Natural killer cell (primary cell): Measurements from ENCODE around the gene LRRC61. TPM values are rescaled to one million over a fixed set of nuclear protein-coding genes. Genes with fewer than 3 reads are reported as not detected.
"Not testable (repeated sequence)": the region's sequence is repeated elsewhere in the genome, so short reads cannot be mapped to it uniquely, and the experiment has no call there.

Experiments used
- ATAC-seq, 3 donors: fragments of 150-1000 bp in 2 of 3; fragments of 200-7000 bp in 1 of 3; cut with Tn5 transposase; 1 replicate in 1 of 3; 2 replicates in 2 of 3; pipeline ENCODE4 v1.10.0; 2021; ENCODE audit warnings: mild to moderate bottlenecking in 2 of 3, moderate library complexity in 2 of 3
- DNase-seq, 2 donors: peaks; one replicate each; pipeline versions ENCODE4 v3.0.0 to v3.0.0-alpha.2; 2013 to 2021; ENCODE audit warnings: mixed read lengths in 1 of 2
- H3K27ac ChIP-seq: one replicate; pipeline ENCODE4 v1.5.1; 2013; ENCODE audit warnings: mild to moderate bottlenecking, low read length
- H3K27me3 ChIP-seq: one replicate; pipeline ENCODE4 v1.6.1; 2013; ENCODE audit warnings: low read length; ENCODE audit not compliant: control insufficient read depth, insufficient read depth
- H3K36me3 ChIP-seq: one replicate; pipeline ENCODE4 v1.6.1; 2013; ENCODE audit warnings: low read length; ENCODE audit not compliant: control insufficient read depth, insufficient read depth
- H3K4me1 ChIP-seq: one replicate; pipeline ENCODE4 v1.6.1; 2013; ENCODE audit warnings: low read length; ENCODE audit not compliant: control insufficient read depth, insufficient read depth
- H3K4me3 ChIP-seq: one replicate; pipeline ENCODE4 v1.5.1; 2013; ENCODE audit warnings: low read length
- H3K9me3 ChIP-seq: one replicate; pipeline ENCODE4 v1.6.1; 2013; ENCODE audit warnings: low read length; ENCODE audit not compliant: control insufficient read depth, insufficient read depth
- H3K27ac Mint-ChIP-seq, 2 donors: one replicate each; pipeline ENCODE4 v1.8.0; 2022; ENCODE audit warnings: mild to moderate bottlenecking in 2 of 2, mixed read lengths in 2 of 2, moderate library complexity in 1 of 2
- H3K27me3 Mint-ChIP-seq, 2 donors: one replicate each; pipeline ENCODE4 v1.8.0; 2022; ENCODE audit warnings: low read depth in 2 of 2, mixed read lengths in 2 of 2
- H3K36me3 Mint-ChIP-seq: one replicate; pipeline ENCODE4 v1.8.0; 2022; ENCODE audit warnings: mixed read lengths
- H3K4me1 Mint-ChIP-seq, 2 donors: one replicate each; pipeline ENCODE4 v1.8.0; 2022; ENCODE audit warnings: mixed read lengths in 2 of 2
- H3K4me3 Mint-ChIP-seq: one replicate; pipeline ENCODE4 v1.8.0; 2022; ENCODE audit warnings: mild to moderate bottlenecking, moderate library complexity, mixed read lengths
- H3K9me3 Mint-ChIP-seq, 2 donors: one replicate each; pipeline ENCODE4 v1.8.0; 2022; ENCODE audit warnings: mixed read lengths in 2 of 2
- CTCF ChIP-seq: fragments of 200-600 bp; IDR thresholded peaks from one replicate; pipeline ENCODE4 v1.8.0; 2022; ENCODE audit warnings: antibody characterized with exemption
- WGBS: methylation state at CpG from one replicate; pipeline ENCODE4 v1.1.7; 2013; ENCODE audit warnings: missing lambda C conversion rate; ENCODE audit not compliant: insufficient coverage; 5-methylcytosine and 5-hydroxymethylcytosine counted together
- intact Hi-C: fragments of 100-400 bp; cut with micrococcal nuclease; formaldehyde crosslinking; loops from one replicate; pipeline ENCODE4 v1.14.2; 2022
- total RNA-seq, 4 donors: library from RNA; stranded (reverse); fragments of 120-200 nt in 1 of 4; gene quantifications; one replicate each; pipeline versions ENCODE4 v1.2.3 to v1.2.4, GENCODE V29; 2013 to 2022

Gene LRRC61
- total RNA-seq, 3 donors from 2014 or later (not counting 1 experiment from before 2014, with no cell fraction given): 7.3 to 16.7 (median 13.7) TPM

- 89% methylated on average over 22 of the region's 22 CpGs for WGBS
- no peaks in the 10 kb centered on the region for H3K27me3 Mint-ChIP-seq
- Histone ChIP-seq H3K4me3 (no peak overlapping the region), H3K4me1 (peaks cover 13% of the 10 kb centered on the region), H3K36me3 (no peaks in the 10 kb centered on the region), H3K27me3 (no peaks in the 10 kb centered on the region), H3K27ac (no peak overlapping the region), H3K9me3 (no peaks in the 10 kb centered on the region)
- intact Hi-C loops: no loop called here
- peaks cover 18 to 20% of the 10 kb centered on the region in 2 donors for H3K4me1 Mint-ChIP-seq
- H3K4me3 Mint-ChIP-seq: no peak overlapping the region
- H3K36me3 Mint-ChIP-seq: no peaks in the 10 kb centered on the region
- DNase-seq (no peak), ATAC-seq (no peak)
- no peak for TF ChIP-seq CTCF
- H3K9me3 Mint-ChIP-seq: no peaks in the 10 kb centered on the region
- H3K27ac Mint-ChIP-seq: no peak overlapping the region
These were observed 60.7 kb downstream of the LRRC61 start for GRCh38 chr7:150383710-150384397.

GRCh38 chr7:150384406-150385301, 61.5 kb downstream of the LRRC61 start:
- Histone ChIP-seq H3K36me3 (no peaks in the 10 kb centered on the region), H3K27ac (no peak overlapping the region), H3K9me3 (no peaks in the 10 kb centered on the region), H3K4me1 (peaks cover 11% of the 10 kb centered on the region), H3K4me3 (no peak overlapping the region), H3K27me3 (no peaks in the 10 kb centered on the region)
- H3K27me3 Mint-ChIP-seq: no peaks in the 10 kb centered on the region
- H3K27ac Mint-ChIP-seq: no peak overlapping the region
- no peaks in the 10 kb centered on the region for H3K9me3 Mint-ChIP-seq
- 89% methylated on average over 13 of the region's 15 CpGs for WGBS
- TF ChIP-seq CTCF: no peak
- H3K36me3 Mint-ChIP-seq: no peaks in the 10 kb centered on the region
- DNase-seq (no peak), ATAC-seq (no peak)
- peaks cover 16 to 18% of the 10 kb centered on the region in 2 donors for H3K4me1 Mint-ChIP-seq
- intact Hi-C loops: no loop called here
- no peak overlapping the region for H3K4me3 Mint-ChIP-seq

GRCh38 chr7:150385302-150385723, 62.2 kb downstream of the LRRC61 start:
- Mint-ChIP-seq H3K4me3 (no peak overlapping the region), H3K9me3 (no peaks in the 10 kb centered on the region)
- no peak for DNase-seq

GRCh38 chr7:150385884-150386283, 62.7 kb downstream of the LRRC61 start:
- H3K27ac Mint-ChIP-seq, intact Hi-C loops, H3K27me3 Mint-ChIP-seq, ATAC-seq, DNase-seq, H3K36me3 ChIP-seq, H3K4me3 ChIP-seq, H3K27me3 ChIP-seq, H3K4me1 Mint-ChIP-seq, H3K9me3 Mint-ChIP-seq, H3K36me3 Mint-ChIP-seq, H3K4me1 ChIP-seq, H3K9me3 ChIP-seq, H3K27ac ChIP-seq, H3K4me3 Mint-ChIP-seq: not testable (repeated sequence)
- WGBS: 92% methylated on average over 6 of the region's 6 CpGs

More at GRCh38 chr7:150385302-150385723, 62.2 kb downstream of the LRRC61 start:
- TF ChIP-seq CTCF: no peak
- no peaks in the 10 kb centered on the region for H3K27me3 ChIP-seq
- H3K36me3 ChIP-seq: no peaks in the 10 kb centered on the region
- intact Hi-C loops: no loop called here
- Mint-ChIP-seq H3K27ac (no peak overlapping the region), H3K36me3 (no peaks in the 10 kb centered on the region), H3K4me1 (peaks cover 9 to 11% of the 10 kb centered on the region in 2 donors), H3K27me3 (no peaks in the 10 kb centered on the region)
- no peak for ATAC-seq
- 94% methylated on average over 14 of the region's 14 CpGs for WGBS
- no peaks in the 10 kb centered on the region for H3K9me3 ChIP-seq
- H3K4me1 ChIP-seq: peaks cover 5% of the 10 kb centered on the region
- H3K27ac ChIP-seq: no peak overlapping the region
- H3K4me3 ChIP-seq: no peak overlapping the region
